GM12878 (cell line): ENCODE data around the gene UBE2D3. TPM values are rescaled to one million over a fixed set of nuclear protein-coding genes. Genes with fewer than 3 reads are reported as not detected.

ENCODE experiments used
- CREB1 ChIP-seq: IDR thresholded peaks from 2 replicates; pipeline ENCODE4 v1.6.1; 2012; ENCODE audit warnings: low read depth, mild to moderate bottlenecking, inconsistent platforms
- ETV6 ChIP-seq, 2 experiments: fragments of 450-650 bp in 1 of 2; IDR thresholded peaks in 1 of 2; conservative IDR thresholded peaks in 1 of 2; 2 replicates each; pipeline ENCODE4 v1.6.1; 2014; ENCODE audit warnings: antibody characterized with exemption in 1 of 2, borderline replicate concordance in 1 of 2, low read depth in 1 of 2, mild to moderate bottlenecking in 1 of 2, moderate library complexity in 1 of 2
- HSF1 ChIP-seq: fragments of 150-350 bp; IDR thresholded peaks from 2 replicates; pipeline ENCODE4 v1.6.1; 2014; ENCODE audit warnings: mild to moderate bottlenecking, low read depth, low read length
- JUNB ChIP-seq: IDR thresholded peaks from 2 replicates; pipeline ENCODE4 v1.6.1; 2016; ENCODE audit warnings: antibody characterized with exemption, mild to moderate bottlenecking
- MLLT1 ChIP-seq: fragments of 450-650 bp; IDR thresholded peaks from 2 replicates; pipeline ENCODE4 v1.6.1; 2016; ENCODE audit warnings: mild to moderate bottlenecking
- MXI1 ChIP-seq: fragments of 150-350 bp; IDR thresholded peaks from 2 replicates; pipeline ENCODE4 v1.6.1; 2011; ENCODE audit warnings: low read depth, mild to moderate bottlenecking, inconsistent platforms, low read length, improper control_type of control experiment
- NFIC ChIP-seq: IDR thresholded peaks from 2 replicates; pipeline ENCODE4 v1.6.1; 2012; ENCODE audit warnings: low read depth, mild to moderate bottlenecking, inconsistent platforms, low read length, moderate library complexity
- PAX5 ChIP-seq: IDR thresholded peaks from 2 replicates; pipeline ENCODE4 v1.6.1; 2011; ENCODE audit warnings: low read depth, low read length, borderline replicate concordance
- PKNOX1 ChIP-seq: fragments of 450-650 bp; IDR thresholded peaks from 2 replicates; pipeline ENCODE4 v1.6.1; 2016; ENCODE audit warnings: mild to moderate bottlenecking
- POLR2AphosphoS2 ChIP-seq: IDR thresholded peaks from 2 replicates; pipeline ENCODE4 v1.6.1; 2011; ENCODE audit warnings: low read depth, mild to moderate bottlenecking, low read length, improper control_type of control experiment, moderate library complexity
- POLR2AphosphoS5 ChIP-seq: IDR thresholded peaks from 2 replicates; pipeline ENCODE4 v1.6.1; 2011; ENCODE audit warnings: mild to moderate bottlenecking, low read length, inconsistent platforms
- RELB ChIP-seq: fragments of 450-650 bp; IDR thresholded peaks from 2 replicates; pipeline ENCODE4 v1.6.1; 2017; ENCODE audit warnings: low read depth, mild to moderate bottlenecking, moderate library complexity
- SREBF1 ChIP-seq: IDR thresholded peaks from 2 replicates; pipeline ENCODE4 v1.6.1; 2012; ENCODE audit warnings: mild to moderate bottlenecking, low read length
- YBX1 ChIP-seq: fragments of 450-650 bp; IDR thresholded peaks from 2 replicates; pipeline ENCODE4 v1.6.1; 2016; ENCODE audit warnings: antibody characterized with exemption
- ZZZ3 ChIP-seq: IDR thresholded peaks from 2 replicates; pipeline ENCODE4 v1.6.1; 2011; ENCODE audit warnings: low read depth; ENCODE audit not compliant: control insufficient read depth, insufficient read length
- polyA plus RNA-seq, 11 experiments: library from polyadenylated mRNA; depleted of rRNA in 4 of 11; unstranded in 6 of 11; stranded (reverse) in 5 of 11; fragments of >200 nt; fragmentation: Nextera tagmentation in 4 of 11; fragmentation: Illumina TruSeq in 1 of 11; extraction: Ambion mirVana in 4 of 11; extraction: Trizol in 1 of 11; gene quantifications; 1 replicate in 1 of 11; 2 replicates in 10 of 11; pipeline versions ENCODE4 v1.2.1 to v1.2.3, GENCODE V29; 2011 to 2016; ENCODE audit warnings: inconsistent platforms in 2 of 11, missing spikeins in 2 of 11, low read depth in 1 of 11
- total RNA-seq, 4 experiments: library from RNA; depleted of rRNA in 3 of 4; stranded (reverse); fragments of >200 nt in 3 of 4; fragmentation: Illumina TruSeq in 1 of 4; extraction: Trizol in 1 of 4; gene quantifications; 2 replicates each; pipeline versions ENCODE4 v1.2.1 to v1.2.3, GENCODE V29; 2013 to 2021
- TF ChIP-seq, protein P1 (sequence below): IDR thresholded peaks from 2 replicates; pipeline ENCODE4 v1.6.1; 2012; ENCODE audit warnings: low read length, inconsistent platforms

UBE2D3 gene
- total and polyA plus RNA-seq, 10 of the 15 experiments (the other 5 are each of a cell fraction or from before 2014, with no cell fraction given), result 162 to 572 (median 395) TPM

GRCh38 chr4:102867278-102868152 lies 40.2 kb upstream of the UBE2D3 start (continued):
- TF ChIP-seq POLR2AphosphoS2 (no peak), CREB1 (peak; percentile 16; the same call in 1 of the 2 replicates), MXI1 (peak; percentile 19; the same call in 1 of the 2 replicates), RELB (no peak), NFIC (peak; percentile 46; the same call in 1 of the 2 replicates), PKNOX1 (peak; percentile 56; the same call in 1 of the 2 replicates), SREBF1 (no peak), POLR2AphosphoS5 (0 out of 2 replicates have a peak, but pooled peaks have one; percentile 32), ZZZ3 (no peak), ETV6 (conservative IDR thresholded peaks at IDR 0.05 in 1 of 2, IDR thresholded peaks at IDR 0.05 in 1 of 2; ENCODE audit: borderline replicate concordance in 1 of 2, low read depth in 1 of 2) (no peak), JUNB (peak; percentile 20; the same call in 1 of the 2 replicates), YBX1 (no peak), MLLT1 (peak; percentile 63; the same call in 1 of the 2 replicates), HSF1 (no peak), PAX5 (peak; percentile 64; the same call in 1 of the 2 replicates)
- TF ChIP-seq, protein P1, sequence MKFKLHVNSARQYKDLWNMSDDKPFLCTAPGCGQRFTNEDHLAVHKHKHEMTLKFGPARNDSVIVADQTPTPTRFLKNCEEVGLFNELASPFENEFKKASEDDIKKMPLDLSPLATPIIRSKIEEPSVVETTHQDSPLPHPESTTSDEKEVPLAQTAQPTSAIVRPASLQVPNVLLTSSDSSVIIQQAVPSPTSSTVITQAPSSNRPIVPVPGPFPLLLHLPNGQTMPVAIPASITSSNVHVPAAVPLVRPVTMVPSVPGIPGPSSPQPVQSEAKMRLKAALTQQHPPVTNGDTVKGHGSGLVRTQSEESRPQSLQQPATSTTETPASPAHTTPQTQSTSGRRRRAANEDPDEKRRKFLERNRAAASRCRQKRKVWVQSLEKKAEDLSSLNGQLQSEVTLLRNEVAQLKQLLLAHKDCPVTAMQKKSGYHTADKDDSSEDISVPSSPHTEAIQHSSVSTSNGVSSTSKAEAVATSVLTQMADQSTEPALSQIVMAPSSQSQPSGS, result no peak
